Endothelial cell of umbilical vein (primary cell): ENCODE measurements around the gene SELENOF. TPM values are rescaled to one million over a fixed set of nuclear protein-coding genes. Genes with fewer than 3 reads are reported as not detected.

Experiments
- BruUV-seq: library from RNA; stranded (reverse); fragments of 400-500 nt; replicated peaks from 2 replicates; lab custom pipeline; 2021; lab: Mats Ljungman, UMichigan
- CTCF ChIA-PET: fragments of 300-600, 350-600 bp; sonication (Branson Sonifier 250); formaldehyde crosslinking; loops from one replicate; lab custom pipeline; 2021; ENCODE audit warnings: antibody characterized with exemption, inconsistent platforms; lab: Charles Lee
- POLR2A ChIA-PET: fragments of 300-600, 350-600 bp; sonication (Branson Sonifier 250); formaldehyde crosslinking; loops from one replicate; lab custom pipeline; 2021; ENCODE audit warnings: antibody characterized with exemption, inconsistent platforms; lab: Charles Lee
- DNase-seq: peaks from one replicate; pipeline ENCODE4 v3.0.0-alpha.2; 2011; ENCODE audit warnings: low read depth, low spot score
- FAIRE-seq: peaks from 2 replicates; lab custom pipeline; 2011; peaks lifted over from hg19 to GRCh38; lab: Jason Lieb, UNC
- H2AFZ ChIP-seq: 2 replicates; pipeline ENCODE4 v1.6.0; 2012; ENCODE audit warnings: low read depth, low read length, control low read depth, inconsistent platforms
- H3K27ac ChIP-seq: 2 replicates; pipeline ENCODE4 v1.5.1; 2011; ENCODE audit warnings: low read depth, mild to moderate bottlenecking, control low read depth, low read length, moderate library complexity; ENCODE audit not compliant: insufficient read depth
- H3K27me3 ChIP-seq, 2 experiments: 2 replicates each; pipeline versions ENCODE4 v1.6.0 to v1.6.1; 2011; ENCODE audit warnings: low read length in 2 of 2, mixed read lengths in 1 of 2; ENCODE audit not compliant: control insufficient read depth in 2 of 2, insufficient read depth in 2 of 2
- H3K36me3 ChIP-seq, 2 experiments: 2 replicates in 1 of 2; 3 replicates in 1 of 2; pipeline ENCODE4 v1.5.1; 2011; ENCODE audit warnings: low read length in 2 of 2, mild to moderate bottlenecking in 1 of 2, moderate library complexity in 1 of 2; ENCODE audit not compliant: control insufficient read depth in 2 of 2, insufficient read depth in 2 of 2; ENCODE audit errors: extremely low read depth in 1 of 2
- H3K4me1 ChIP-seq: 3 replicates; pipeline ENCODE4 v1.5.1; 2011; ENCODE audit warnings: mild to moderate bottlenecking, low read length; ENCODE audit not compliant: control insufficient read depth, insufficient read depth; ENCODE audit errors: extremely low read depth
- H3K4me2 ChIP-seq: 2 replicates; pipeline ENCODE4 v1.6.1; 2011; ENCODE audit warnings: low read length, control low read depth, mixed read lengths; ENCODE audit not compliant: insufficient read depth
- H3K4me3 ChIP-seq, 3 experiments: fragments of 200-600 bp in 1 of 3; sonication (generic), shearing (Covaris generic) in 1 of 3; replicated peaks in 1 of 3; 2 replicates each; pipeline ENCODE4 v1.5.1; 2011 to 2016; ENCODE audit warnings: control low read depth in 3 of 3, low read length in 3 of 3, mild to moderate bottlenecking in 2 of 3, inconsistent platforms in 1 of 3, low read depth in 1 of 3, moderate library complexity in 1 of 3; ENCODE audit not compliant: insufficient read depth in 1 of 3
- H3K79me2 ChIP-seq: 2 replicates; pipeline ENCODE4 v1.6.0; 2012; ENCODE audit warnings: low read length, inconsistent platforms; ENCODE audit not compliant: control insufficient read depth, insufficient read depth
- H3K9ac ChIP-seq: replicated peaks from 2 replicates; pipeline ENCODE3; 2011; ENCODE audit warnings: low read length, control low read depth; ENCODE audit not compliant: insufficient read depth; ENCODE audit errors: extremely low read depth
- H3K9me1 ChIP-seq: replicated peaks from 3 replicates; pipeline ENCODE4 v1.6.0; 2011; ENCODE audit warnings: mild to moderate bottlenecking, low read length; ENCODE audit not compliant: control insufficient read depth, insufficient read depth; ENCODE audit errors: extremely low read depth
- H3K9me3 ChIP-seq: replicated peaks from 2 replicates; pipeline ENCODE4 v1.5.1; 2012; ENCODE audit warnings: low read length, inconsistent platforms; ENCODE audit not compliant: control insufficient read depth, insufficient read depth
- H4K20me1 ChIP-seq: replicated peaks from 2 replicates; pipeline ENCODE3; 2011; ENCODE audit warnings: mild to moderate bottlenecking, low read length; ENCODE audit not compliant: control insufficient read depth, insufficient read depth; ENCODE audit errors: extremely low read depth
- CTCF ChIP-seq, 2 donors: IDR thresholded peaks; 1 replicate in 1 of 2; 2 replicates in 1 of 2; pipeline ENCODE4 v1.5.1; 2011; ENCODE audit warnings: low read length in 2 of 2, mild to moderate bottlenecking in 2 of 2, moderate library complexity in 2 of 2, control low read depth in 1 of 2, inconsistent platforms in 1 of 2, low read depth in 1 of 2; ENCODE audit not compliant: insufficient read depth in 1 of 2; ENCODE audit errors: extremely low read depth in 1 of 2
- EZH2 ChIP-seq: IDR thresholded peaks from 2 replicates; pipeline ENCODE4 v1.6.1; 2012; ENCODE audit warnings: borderline replicate concordance, low read depth, mild to moderate bottlenecking, moderate library complexity, low read length, inconsistent platforms; ENCODE audit not compliant: severe bottlenecking
- FOS ChIP-seq: IDR thresholded peaks from 2 replicates; pipeline ENCODE4 v1.6.1; 2011; ENCODE audit warnings: mild to moderate bottlenecking, low read length, moderate library complexity, borderline replicate concordance; ENCODE audit not compliant: insufficient read depth
- GATA2 ChIP-seq: IDR thresholded peaks from 2 replicates; pipeline ENCODE4 v1.7.0; 2011; ENCODE audit warnings: low read depth, mild to moderate bottlenecking, moderate library complexity, mixed read lengths, low read length; ENCODE audit not compliant: insufficient read length, insufficient read depth
- JUN ChIP-seq: IDR thresholded peaks from 2 replicates; pipeline ENCODE4 v1.6.1; 2011; ENCODE audit warnings: borderline replicate concordance, low read depth; ENCODE audit not compliant: insufficient read length, insufficient read depth
- MAX ChIP-seq: IDR thresholded peaks from 2 replicates; pipeline ENCODE4 v1.6.1; 2011; ENCODE audit not compliant: insufficient read depth, insufficient read length
- MYC ChIP-seq: IDR thresholded peaks from one replicate; pipeline ENCODE4 v1.6.1; 2011; ENCODE audit warnings: mild to moderate bottlenecking, low read depth, low read length
- POLR2A ChIP-seq: IDR thresholded peaks from 2 replicates; pipeline ENCODE4 v1.6.1; 2012; ENCODE audit warnings: low read depth, mild to moderate bottlenecking, control low read depth, low read length
- POLR2AphosphoS5 ChIP-seq: IDR thresholded peaks from 2 replicates; pipeline ENCODE4 v1.6.1; 2012; ENCODE audit warnings: low read depth, mild to moderate bottlenecking, control low read depth, low read length, moderate library complexity; ENCODE audit not compliant: insufficient read depth
- dilution Hi-C: fragments of 300-500 bp; cut with MboI; formaldehyde crosslinking; loops from one replicate; pipeline ENCODE4 v1.15.0; 2019; ENCODE audit warnings: low sequenced_read_pairs; ENCODE audit not compliant: extremely low pct_ligation_motif_present
- intact Hi-C: fragments of 100-400 bp; cut with micrococcal nuclease; formaldehyde crosslinking; loops from one replicate; pipeline ENCODE4 v1.10.0; 2022
- polyA plus RNA-seq, 4 experiments: library from polyadenylated mRNA; depleted of rRNA in 3 of 4; stranded (reverse) in 3 of 4; unstranded in 1 of 4; fragments of >200 nt; gene quantifications; 2 replicates each; pipeline versions ENCODE4 v1.2.1 to v1.2.3, GENCODE V29; 2011 to 2012; ENCODE audit warnings: missing spikeins in 1 of 4
- total RNA-seq: library from RNA; stranded (reverse); gene quantifications from 2 replicates; pipeline ENCODE4 v1.2.3, GENCODE V29; 2021

SELENOF gene
- total and polyA plus RNA-seq, 2 donors (not counting 3 experiments of a cell fraction or from before 2014, with no cell fraction given), result 102 to 202 TPM

- Histone ChIP-seq H3K4me3 (no peak overlapping the region), H4K20me1 (no peaks in the 10 kb centered on the region), H3K4me2 (no peak overlapping the region), H3K27me3 (no peaks in the 10 kb centered on the region), H3K79me2 (no peaks in the 10 kb centered on the region), H3K27ac (no peak overlapping the region), H2AFZ (no peak overlapping the region), H3K36me3 (no peaks in the 10 kb centered on the region), H3K9me1 (no peaks in the 10 kb centered on the region), H3K9me3 (no peaks in the 10 kb centered on the region), H3K4me1 (no peaks in the 10 kb centered on the region), H3K9ac (no peak overlapping the region)
- no peak for TF ChIP-seq MYC
- no peak for TF ChIP-seq EZH2
- TF ChIP-seq CTCF (IDR thresholded peaks at IDR 0.05; ENCODE audit: extremely low read depth in 1 of 2, insufficient read depth in 1 of 2, low read depth in 1 of 2, low read length in 2 of 2), result no peak
- TF ChIP-seq GATA2, result no peak
- TF ChIP-seq FOS, result no peak
- TF ChIP-seq POLR2A, result no peak
- no peak for TF ChIP-seq JUN
- TF ChIP-seq MAX, result no peak
- no peak for TF ChIP-seq POLR2AphosphoS5
- intact Hi-C loops (no loop called here), dilution Hi-C loops (no loop called here)
- CTCF ChIA-PET, result interaction anchor here (0.9 kb wide), 1 partner anchor 18 kb away, joined by 3 read pairs; no protein-coding TSS in a partner anchor
- POLR2A ChIA-PET, result no interaction called here
- FAIRE-seq, result no peak
- BruUV-seq, result no TSS peak
- no peak for DNase-seq
These were observed 61.6 kb downstream of the SELENOF start for GRCh38 chr1:86852289-86852688.
